H9 (cell line): ENCODE measurements around the gene TIFAB. TPM values are rescaled to one million over a fixed set of nuclear protein-coding genes. Genes with fewer than 3 reads are reported as not detected.

Source experiments
- DNase-seq: peaks from one replicate; pipeline ENCODE4 v3.0.0-alpha.2; 2017
- H2AFZ ChIP-seq: one replicate; pipeline ENCODE4 v1.6.1; 2013; ENCODE audit warnings: mild to moderate bottlenecking, low read length, control low read depth, moderate library complexity
- H2AK5ac ChIP-seq: 2 replicates; pipeline ENCODE4 v1.6.1; 2013; ENCODE audit warnings: low read length, control low read depth, mixed read lengths; ENCODE audit not compliant: insufficient read length
- H2BK120ac ChIP-seq: one replicate; pipeline ENCODE4 v1.6.1; 2013; ENCODE audit warnings: low read depth, mild to moderate bottlenecking, low read length, control low read depth, inconsistent platforms; ENCODE audit not compliant: poor library complexity, severe bottlenecking
- H2BK12ac ChIP-seq: 2 replicates; pipeline ENCODE4 v1.6.1; 2013; ENCODE audit warnings: low read length, control low read depth, mixed read lengths, low read depth; ENCODE audit not compliant: insufficient read length
- H2BK15ac ChIP-seq: 2 replicates; pipeline ENCODE4 v1.6.1; 2013; ENCODE audit warnings: low read depth, low read length, control low read depth
- H2BK20ac ChIP-seq: one replicate; pipeline ENCODE4 v1.6.1; 2013; ENCODE audit warnings: low read depth, mild to moderate bottlenecking, low read length, control low read depth, inconsistent platforms; ENCODE audit not compliant: poor library complexity, severe bottlenecking
- H2BK5ac ChIP-seq: 2 replicates; pipeline ENCODE4 v1.6.1; 2013; ENCODE audit warnings: low read length, control low read depth, mixed read lengths; ENCODE audit not compliant: insufficient read length
- H3K14ac ChIP-seq: 2 replicates; pipeline ENCODE4 v1.6.1; 2013; ENCODE audit warnings: low read length, control low read depth; ENCODE audit not compliant: insufficient read depth
- H3K18ac ChIP-seq: 2 replicates; pipeline ENCODE4 v1.6.1; 2013; ENCODE audit warnings: low read depth, mild to moderate bottlenecking, mixed read lengths, low read length, control low read depth; ENCODE audit not compliant: insufficient read length
- H3K23ac ChIP-seq: 2 replicates; pipeline ENCODE4 v1.6.1; 2013; ENCODE audit warnings: low read length, control low read depth, mixed read lengths, low read depth; ENCODE audit not compliant: insufficient read length
- H3K23me2 ChIP-seq: 2 replicates; pipeline ENCODE4 v1.6.1; 2013; ENCODE audit warnings: low read depth, mild to moderate bottlenecking, mixed read lengths, low read length, control low read depth; ENCODE audit not compliant: insufficient read length, poor library complexity, severe bottlenecking
- H3K27ac ChIP-seq: 2 replicates; pipeline ENCODE4 v1.5.1; 2013; ENCODE audit warnings: low read length, control low read depth, mixed read lengths, low read depth; ENCODE audit not compliant: insufficient read length
- H3K27me3 ChIP-seq: 2 replicates; pipeline ENCODE4 v1.6.1; 2013; ENCODE audit warnings: low read length, control low read depth, inconsistent platforms; ENCODE audit not compliant: insufficient read depth
- H3K4ac ChIP-seq: 2 replicates; pipeline ENCODE4 v1.6.1; 2013; ENCODE audit warnings: low read depth, mild to moderate bottlenecking, control low read depth, inconsistent platforms, low read length, moderate library complexity
- H3K4me1 ChIP-seq: 2 replicates; pipeline ENCODE4 v1.6.1; 2013; ENCODE audit warnings: low read length, control low read depth, inconsistent platforms; ENCODE audit not compliant: insufficient read depth
- H3K4me2 ChIP-seq: 2 replicates; pipeline ENCODE4 v1.6.1; 2013; ENCODE audit warnings: low read length, control low read depth, mixed read lengths; ENCODE audit not compliant: insufficient read length, insufficient read depth
- H3K56ac ChIP-seq: 2 replicates; pipeline ENCODE4 v1.6.1; 2013; ENCODE audit warnings: low read depth, mild to moderate bottlenecking, mixed read lengths, low read length, control low read depth; ENCODE audit not compliant: insufficient read length
- H3K79me1 ChIP-seq: 2 replicates; pipeline ENCODE4 v1.6.1; 2013; ENCODE audit warnings: low read depth, mild to moderate bottlenecking, moderate library complexity, low read length, control low read depth, inconsistent platforms; ENCODE audit not compliant: insufficient read depth, poor library complexity, severe bottlenecking
- H3K79me2 ChIP-seq: 2 replicates; pipeline ENCODE4 v1.6.1; 2013; ENCODE audit warnings: low read length, control low read depth, inconsistent platforms; ENCODE audit not compliant: insufficient read depth
- H3K9ac ChIP-seq: 2 replicates; pipeline ENCODE4 v1.6.1; 2013; ENCODE audit warnings: low read length, control low read depth, mixed read lengths; ENCODE audit not compliant: insufficient read length; ENCODE audit errors: extremely low read depth
- H3K9me3 ChIP-seq: one replicate; pipeline ENCODE4 v1.6.1; 2013; ENCODE audit warnings: low read depth, low read length, inconsistent platforms; ENCODE audit not compliant: control insufficient read depth
- H3T11ph ChIP-seq: one replicate; pipeline ENCODE4 v1.6.1; 2013; ENCODE audit warnings: mild to moderate bottlenecking, low read length, control low read depth, inconsistent platforms
- H4K20me1 ChIP-seq: one replicate; pipeline ENCODE4 v1.6.1; 2013; ENCODE audit not compliant: control insufficient read depth, insufficient read length, insufficient read depth
- H4K5ac ChIP-seq: 2 replicates; pipeline ENCODE4 v1.6.1; 2013; ENCODE audit warnings: low read depth, mild to moderate bottlenecking, mixed read lengths, low read length, control low read depth; ENCODE audit not compliant: insufficient read length
- H4K8ac ChIP-seq: replicated peaks from 2 replicates; pipeline ENCODE4 v1.6.1; 2013; ENCODE audit warnings: low read length, control low read depth, mixed read lengths, low read depth; ENCODE audit not compliant: insufficient read length
- H4K91ac ChIP-seq: 2 replicates; pipeline ENCODE4 v1.6.1; 2013; ENCODE audit warnings: low read depth, mild to moderate bottlenecking, moderate library complexity, mixed read lengths, low read length, control low read depth; ENCODE audit not compliant: insufficient read length
- H3K27ac Mint-ChIP-seq, 3 experiments: 2 replicates in 2 of 3; 3 replicates in 1 of 3; pipeline ENCODE4 v1.8.0; 2020 to 2021; ENCODE audit warnings: mixed read lengths in 3 of 3, mild to moderate bottlenecking in 1 of 3, moderate library complexity in 1 of 3
- H3K27me3 Mint-ChIP-seq: 2 replicates; pipeline ENCODE4 v1.8.0; 2021; ENCODE audit warnings: low read depth, mild to moderate bottlenecking, moderate library complexity, mixed read lengths
- H3K36me3 Mint-ChIP-seq, 3 experiments: 2 replicates in 2 of 3; 3 replicates in 1 of 3; pipeline ENCODE4 v1.8.0; 2020 to 2021; ENCODE audit warnings: low read depth in 3 of 3, mixed read lengths in 3 of 3; ENCODE audit not compliant: insufficient read depth in 1 of 3
- H3K4me1 Mint-ChIP-seq, 2 experiments: 2 replicates each; pipeline ENCODE4 v1.8.0; 2020; ENCODE audit warnings: mixed read lengths in 2 of 2
- H3K4me3 Mint-ChIP-seq, 2 experiments: 2 replicates in 1 of 2; 3 replicates in 1 of 2; pipeline ENCODE4 v1.8.0; 2020 to 2021; ENCODE audit warnings: mild to moderate bottlenecking in 2 of 2, mixed read lengths in 2 of 2, moderate library complexity in 1 of 2
- H3K9me3 Mint-ChIP-seq, 2 experiments: 2 replicates in 1 of 2; 3 replicates in 1 of 2; pipeline ENCODE4 v1.8.0; 2020; ENCODE audit warnings: mild to moderate bottlenecking in 2 of 2, mixed read lengths in 2 of 2, moderate library complexity in 1 of 2
- WGBS: extraction: QIAGEN DNeasy Blood & Tissue Kit; methylation state at CpG from one replicate; pipeline ENCODE4 v1.1.7; 2013; ENCODE audit warnings: missing lambda C conversion rate, low lambda C conversion rate, mixed read lengths; ENCODE audit not compliant: insufficient read length; ENCODE audit errors: extremely low coverage; 5-methylcytosine and 5-hydroxymethylcytosine counted together
- total RNA-seq: library from RNA; stranded (reverse); gene quantifications from 2 replicates; pipeline ENCODE4 v1.2.1, GENCODE V29; 2021
- TF ChIP-seq, protein P1 (sequence below): fragments of 200-600 bp; sonication (generic); conservative IDR thresholded peaks from 3 replicates; pipeline ENCODE4 v1.8.0; 2021; ENCODE audit warnings: antibody characterized with exemption, mild to moderate bottlenecking

Gene TIFAB
- total RNA-seq, 1 experiment from 2014 or later: not detected

DNA sequence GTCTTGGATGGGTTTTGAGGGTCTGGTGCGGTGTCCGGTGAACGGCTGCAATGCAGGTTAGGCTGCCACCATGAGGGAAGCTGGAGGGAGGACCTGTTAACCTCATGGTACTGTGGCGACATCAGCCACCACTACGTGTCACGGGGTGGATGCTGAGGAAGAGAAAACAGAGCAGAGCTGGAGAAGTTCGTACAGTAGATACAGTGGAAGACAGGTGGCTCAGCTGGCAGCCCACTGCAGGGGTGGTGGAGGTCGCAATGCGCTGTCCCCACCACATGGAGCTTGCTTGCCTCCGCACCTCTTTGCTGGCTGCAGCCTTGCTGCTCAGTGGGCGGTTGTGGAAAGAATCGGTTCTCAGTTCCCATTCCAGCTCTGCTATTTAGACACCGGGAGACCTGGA, 7.8 kb downstream of the TIFAB start:
- H2AFZ ChIP-seq: no peak overlapping the region
- no peaks in the 10 kb centered on the region for H3K23me2 ChIP-seq
- H3K56ac ChIP-seq: no peak overlapping the region
- H3K4me1 ChIP-seq: no peaks in the 10 kb centered on the region
- Mint-ChIP-seq H3K27me3 (peaks cover 59% of the 10 kb centered on the region), H3K4me1 (peaks cover 12 to 14% of the 10 kb centered on the region in 2 experiments), H3K27ac (no peak overlapping the region), H3K4me3 (no peak overlapping the region), H3K9me3 (no peaks in the 10 kb centered on the region; a peak in 1 of 5 replicates), H3K36me3 (no peaks in the 10 kb centered on the region)
- no peak overlapping the region for H2BK15ac ChIP-seq
- no peak overlapping the region for H4K91ac ChIP-seq
- H3K9me3 ChIP-seq: no peaks in the 10 kb centered on the region
- TF ChIP-seq, protein P1, sequence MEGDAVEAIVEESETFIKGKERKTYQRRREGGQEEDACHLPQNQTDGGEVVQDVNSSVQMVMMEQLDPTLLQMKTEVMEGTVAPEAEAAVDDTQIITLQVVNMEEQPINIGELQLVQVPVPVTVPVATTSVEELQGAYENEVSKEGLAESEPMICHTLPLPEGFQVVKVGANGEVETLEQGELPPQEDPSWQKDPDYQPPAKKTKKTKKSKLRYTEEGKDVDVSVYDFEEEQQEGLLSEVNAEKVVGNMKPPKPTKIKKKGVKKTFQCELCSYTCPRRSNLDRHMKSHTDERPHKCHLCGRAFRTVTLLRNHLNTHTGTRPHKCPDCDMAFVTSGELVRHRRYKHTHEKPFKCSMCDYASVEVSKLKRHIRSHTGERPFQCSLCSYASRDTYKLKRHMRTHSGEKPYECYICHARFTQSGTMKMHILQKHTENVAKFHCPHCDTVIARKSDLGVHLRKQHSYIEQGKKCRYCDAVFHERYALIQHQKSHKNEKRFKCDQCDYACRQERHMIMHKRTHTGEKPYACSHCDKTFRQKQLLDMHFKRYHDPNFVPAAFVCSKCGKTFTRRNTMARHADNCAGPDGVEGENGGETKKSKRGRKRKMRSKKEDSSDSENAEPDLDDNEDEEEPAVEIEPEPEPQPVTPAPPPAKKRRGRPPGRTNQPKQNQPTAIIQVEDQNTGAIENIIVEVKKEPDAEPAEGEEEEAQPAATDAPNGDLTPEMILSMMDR: no peak
- H3K9ac ChIP-seq: no peak overlapping the region
- H3K18ac ChIP-seq: no peak overlapping the region
- WGBS: no CpG with 5 or more reads among the region's 13 CpGs
- H2AK5ac ChIP-seq: no peak overlapping the region
- no peak overlapping the region for H2BK12ac ChIP-seq
- no peak overlapping the region for H3K23ac ChIP-seq
- H2BK5ac ChIP-seq: no peak overlapping the region
- no peaks in the 10 kb centered on the region for H3K79me2 ChIP-seq
- no peak overlapping the region for H3K27ac ChIP-seq
- no peaks in the 10 kb centered on the region for H3K79me1 ChIP-seq
- H4K5ac ChIP-seq: no peak overlapping the region
- no peak overlapping the region for H3K14ac ChIP-seq
- H2BK120ac ChIP-seq: no peak overlapping the region
- H4K8ac ChIP-seq: no peak overlapping the region
- DNase-seq: no peak
- H3K27me3 ChIP-seq: peaks cover 2% of the 10 kb centered on the region; the same call in 1 of the 2 replicates
- no peak overlapping the region for H3K4ac ChIP-seq
- H2BK20ac ChIP-seq: no peak overlapping the region
- no peaks in the 10 kb centered on the region for H4K20me1 ChIP-seq
- H3T11ph ChIP-seq: no peak overlapping the region
- H3K4me2 ChIP-seq: no peak overlapping the region
